Adrenal gland (tissue), 12 donors: ENCODE data around the gene NKX2-3. TPM values are rescaled to one million over a fixed set of nuclear protein-coding genes. Genes with fewer than 3 reads are reported as not detected.

Experiments
- DNase-seq, 7 donors: peaks; one replicate each; pipeline ENCODE4 v3.0.0-alpha.2; 2019 to 2020
- H3K27ac ChIP-seq, 5 donors: fragments of 200-600 bp; sonication (generic) in 4 of 5; 1 replicate in 3 of 5; 2 replicates in 2 of 5; pipeline versions ENCODE4 v1.5.1 to v1.8.0; 2016 to 2020; ENCODE audit warnings: mild to moderate bottlenecking in 1 of 5
- H3K27me3 ChIP-seq: fragments of 200-600 bp; 2 replicates; pipeline ENCODE4 v1.8.0; 2021
- H3K36me3 ChIP-seq, 2 donors: fragments of 200-600 bp; replicated peaks in 1 of 2; 1 replicate in 1 of 2; 2 replicates in 1 of 2; pipeline versions ENCODE4 v1.5.1 to v1.8.0; 2018 to 2022
- H3K4me1 ChIP-seq, 2 donors: fragments of 200-600 bp; replicated peaks in 1 of 2; 1 replicate in 1 of 2; 2 replicates in 1 of 2; pipeline versions ENCODE4 v1.5.1 to v1.8.0; 2018 to 2021
- H3K4me3 ChIP-seq, 4 donors: fragments of 200-600 bp; sonication (generic) in 3 of 4; one replicate each; pipeline ENCODE4 v1.5.1; 2016 to 2018
- H3K9me3 ChIP-seq, 3 donors: fragments of 200-600 bp; sonication (generic) in 1 of 3; replicated peaks in 1 of 3; 1 replicate in 2 of 3; 2 replicates in 1 of 3; pipeline versions ENCODE4 v1.5.1 to v1.8.0; 2016 to 2021
- POLR2A ChIP-seq, 2 donors: fragments of 450-650 bp; IDR thresholded peaks; one replicate each; pipeline ENCODE4 v1.6.1; 2017; ENCODE audit warnings: antibody characterized with exemption in 2 of 2, mild to moderate bottlenecking in 2 of 2, moderate library complexity in 1 of 2
- WGBS, 4 donors: extraction: QIAGEN DNeasy Blood & Tissue Kit in 2 of 4; methylation state at CpG; one replicate each; pipeline versions ENCODE4 v1.1.5 to v1.1.7; 2013 to 2017; 5-methylcytosine and 5-hydroxymethylcytosine counted together
- intact Hi-C, 2 donors: fragments of 100-400 bp; cut with DNase I; formaldehyde crosslinking; loops; one replicate each; pipeline versions ENCODE4 v1.14.1 to v1.15.0; 2022 to 2023
- polyA plus RNA-seq, 3 donors: library from polyadenylated mRNA; stranded (reverse); fragments of 200-250 nt in 2 of 3; fragments of 350-450 nt in 1 of 3; fragmentation: Illumina TruSeq in 1 of 3; extraction: RNeasy Lipid Tissue Mini Kit (QIAGEN cat#74804) in 1 of 3; gene quantifications; one replicate each; pipeline ENCODE4 v1.2.3, GENCODE V29; 2013 to 2014
- total RNA-seq, 9 donors: library from RNA; depleted of rRNA in 4 of 9; stranded (reverse); fragments of >200 nt in 4 of 9; fragments of 120-200 nt in 1 of 9; fragmentation: NEBNext Ultra II Directional in 1 of 9; extraction: Animal tissue kit (Norgen Biotek cat#: 25700) in 1 of 9; gene quantifications; one replicate each; pipeline versions ENCODE4 v1.1.0 to v1.2.4, GENCODE V29; 2013 to 2023
- TF ChIP-seq, protein P1 (sequence below), 6 experiments: fragments of 450-650 bp in 4 of 6; fragments of 200-600 bp in 2 of 6; sonication (generic) in 1 of 6; IDR thresholded peaks; 1 replicate in 5 of 6; 2 replicates in 1 of 6; pipeline versions ENCODE4 v1.5.1 to v1.8.0; 2016 to 2021; ENCODE audit warnings: antibody characterized with exemption in 6 of 6, mild to moderate bottlenecking in 2 of 6, moderate library complexity in 1 of 6
- donor health status: healthy with polysubstance abuse.
- donor health status: Bipolar disorder and iron deficiency.
- donor health status: DM: yes; HTN: yes; CAD: no.
- donor health status: DM: no; HTN: no; CAD: no.
- donor health status: DM: no; HTN: no; CAD: no.
- donor health status: DM: yes; HTN: yes; CAD: no.

Gene NKX2-3
- total and polyA plus RNA-seq, 12 donors: 0.03 TPM; not detected in 11

DNA sequence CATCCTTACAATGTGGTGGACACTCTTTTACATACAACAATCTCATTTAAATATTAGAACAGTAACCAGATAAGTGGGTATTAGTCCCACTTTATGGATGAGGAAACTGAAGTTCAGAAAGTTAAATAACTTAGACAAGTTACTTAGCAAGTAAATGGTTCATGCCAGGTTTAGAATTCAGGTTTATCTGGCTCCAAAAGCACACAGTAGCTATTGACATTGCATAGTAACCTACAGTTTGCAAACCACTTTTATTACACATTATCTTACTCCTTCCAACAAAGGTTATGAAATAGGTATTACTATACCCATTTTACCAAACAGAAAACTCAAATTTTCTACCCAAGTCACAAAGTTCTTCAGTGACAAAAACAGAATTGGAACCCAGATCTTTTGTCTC is 19.7 kb upstream of the NKX2-3 start:
- H3K9me3 ChIP-seq: no peaks in the 10 kb centered on the region
- DNase-seq: no peak
- H3K4me3 ChIP-seq: no peak overlapping the region
- H3K36me3 ChIP-seq: no peaks in the 10 kb centered on the region
- TF ChIP-seq, protein P1, sequence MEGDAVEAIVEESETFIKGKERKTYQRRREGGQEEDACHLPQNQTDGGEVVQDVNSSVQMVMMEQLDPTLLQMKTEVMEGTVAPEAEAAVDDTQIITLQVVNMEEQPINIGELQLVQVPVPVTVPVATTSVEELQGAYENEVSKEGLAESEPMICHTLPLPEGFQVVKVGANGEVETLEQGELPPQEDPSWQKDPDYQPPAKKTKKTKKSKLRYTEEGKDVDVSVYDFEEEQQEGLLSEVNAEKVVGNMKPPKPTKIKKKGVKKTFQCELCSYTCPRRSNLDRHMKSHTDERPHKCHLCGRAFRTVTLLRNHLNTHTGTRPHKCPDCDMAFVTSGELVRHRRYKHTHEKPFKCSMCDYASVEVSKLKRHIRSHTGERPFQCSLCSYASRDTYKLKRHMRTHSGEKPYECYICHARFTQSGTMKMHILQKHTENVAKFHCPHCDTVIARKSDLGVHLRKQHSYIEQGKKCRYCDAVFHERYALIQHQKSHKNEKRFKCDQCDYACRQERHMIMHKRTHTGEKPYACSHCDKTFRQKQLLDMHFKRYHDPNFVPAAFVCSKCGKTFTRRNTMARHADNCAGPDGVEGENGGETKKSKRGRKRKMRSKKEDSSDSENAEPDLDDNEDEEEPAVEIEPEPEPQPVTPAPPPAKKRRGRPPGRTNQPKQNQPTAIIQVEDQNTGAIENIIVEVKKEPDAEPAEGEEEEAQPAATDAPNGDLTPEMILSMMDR (IDR thresholded peaks at IDR 0.05): no peak
- no peak for TF ChIP-seq POLR2A (IDR thresholded peaks at IDR 0.05)
- intact Hi-C loops: no loop called here
- H3K4me1 ChIP-seq: no peaks in the 10 kb centered on the region
- H3K27me3 ChIP-seq: peaks cover 10% of the 10 kb centered on the region
- no peak overlapping the region for H3K27ac ChIP-seq

DNA sequence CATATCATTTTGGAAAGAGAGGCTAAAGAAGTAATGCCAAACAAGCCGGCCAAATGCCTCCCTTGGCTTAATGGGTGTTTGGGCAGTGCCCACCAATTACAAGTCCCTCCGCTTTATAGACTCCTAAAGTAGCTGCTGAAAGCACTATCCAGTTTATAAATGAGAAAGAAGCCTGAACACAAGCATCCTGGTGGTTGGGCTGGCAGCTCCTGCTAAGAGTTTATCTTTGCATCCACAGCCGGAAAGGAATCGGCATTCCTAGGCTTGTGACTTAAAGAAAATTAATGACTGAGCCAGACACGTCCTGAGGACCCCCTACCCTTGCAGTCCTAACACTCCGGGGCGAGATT is 13.1 kb upstream of the NKX2-3 start:
- DNase-seq: no peak
- no peak overlapping the region for H3K27ac ChIP-seq
- TF ChIP-seq, protein P1 (IDR thresholded peaks at IDR 0.05): no peak
- no peak for TF ChIP-seq POLR2A (IDR thresholded peaks at IDR 0.05)
- intact Hi-C loops: no loop called here
- no peaks in the 10 kb centered on the region for H3K4me1 ChIP-seq
- no peak overlapping the region for H3K4me3 ChIP-seq
- whole genome bisulfite sequencing, 4 donors: 24 to 30% (median 28%) methylated on average over 5 to 7 of the region's 7 CpGs
- H3K9me3 ChIP-seq: no peaks in the 10 kb centered on the region
- peaks cover 59% of the 10 kb centered on the region for H3K27me3 ChIP-seq
- no peaks in the 10 kb centered on the region for H3K36me3 ChIP-seq

- 5 to 7% (median 6%) methylated on average over 20 to 48 of the region's 48 CpGs for WGBS, 4 donors
- H3K4me3 ChIP-seq: no peak overlapping the region
- TF ChIP-seq, protein P1 (IDR thresholded peaks at IDR 0.05): no peak
- TF ChIP-seq POLR2A (IDR thresholded peaks at IDR 0.05): no peak
- intact Hi-C loops: no loop called here
- H3K9me3 ChIP-seq: no peaks in the 10 kb centered on the region
- H3K4me1 ChIP-seq: no peaks in the 10 kb centered on the region
- no peaks in the 10 kb centered on the region for H3K36me3 ChIP-seq
- H3K27ac ChIP-seq: no peak overlapping the region
- peaks cover 65% of the 10 kb centered on the region for H3K27me3 ChIP-seq
- DNase-seq: no peak
These were observed 12.5 kb upstream of the NKX2-3 start for GRCh38 chr10:99520040-99520846.

DNA sequence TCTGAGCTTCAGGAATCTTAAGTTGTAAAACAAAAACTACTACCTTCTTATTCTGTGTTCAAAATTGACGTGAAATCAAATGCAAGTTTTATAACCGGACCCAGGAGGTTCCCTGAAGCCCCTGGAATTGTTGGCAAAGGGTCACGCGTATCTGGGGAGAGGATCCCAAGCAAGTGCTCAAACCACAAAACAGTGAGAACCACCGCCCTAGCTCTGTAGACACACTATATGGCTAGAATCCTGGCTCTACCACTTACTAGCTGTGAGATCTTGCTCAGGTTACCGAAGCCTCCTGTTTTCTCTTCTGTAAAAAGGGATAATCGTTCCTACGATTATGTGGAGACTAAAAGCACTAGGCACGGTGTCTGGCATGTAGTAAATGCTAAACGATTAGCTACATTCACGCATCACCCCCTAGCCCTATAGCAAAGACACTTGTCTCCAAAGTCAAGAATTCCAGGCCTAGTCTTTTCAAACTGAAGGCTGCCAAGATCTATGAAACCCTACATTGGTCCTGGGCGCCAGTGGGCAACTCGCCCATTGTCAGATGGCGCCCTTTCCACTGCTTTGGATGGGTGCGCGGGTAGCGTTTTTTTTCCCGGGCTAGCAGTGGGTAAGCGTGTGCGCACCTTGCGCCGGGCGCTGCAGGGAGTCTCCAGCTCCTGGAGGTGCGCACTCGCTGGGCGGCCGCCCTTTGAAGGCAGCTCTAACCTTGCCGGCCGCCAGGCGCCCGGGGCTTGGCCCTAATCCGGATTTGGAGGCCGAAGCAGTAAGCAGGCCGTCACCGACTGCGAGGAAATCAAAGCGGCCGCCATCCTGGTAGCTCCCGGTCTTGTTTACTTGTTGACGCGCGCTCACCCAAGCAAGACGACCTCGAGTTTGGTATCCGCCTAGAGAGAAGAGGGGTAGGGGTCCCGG is 11.6 kb upstream of the NKX2-3 start:
- DNase-seq: no peak

More for the DNA sequence above, 11.6 kb upstream of the NKX2-3 start:
- no peaks in the 10 kb centered on the region for H3K4me1 ChIP-seq
- intact Hi-C loops: no loop called here
- WGBS, 4 donors: 38 to 49% (median 40%) methylated on average over 14 to 46 of the region's 46 CpGs
- no peaks in the 10 kb centered on the region for H3K36me3 ChIP-seq
- H3K27me3 ChIP-seq: peaks cover 72% of the 10 kb centered on the region
- H3K4me3 ChIP-seq: no peak overlapping the region
- no peak for TF ChIP-seq POLR2A (IDR thresholded peaks at IDR 0.05)
- TF ChIP-seq, protein P1 (IDR thresholded peaks at IDR 0.05): no peak
- H3K9me3 ChIP-seq: no peaks in the 10 kb centered on the region
- H3K27ac ChIP-seq: no peak overlapping the region
